ENCODE measurements around the gene TTC39A. TPM values are rescaled to one million over a fixed set of nuclear protein-coding genes. Genes with fewer than 3 reads are reported as not detected.
A peak's percentile ranks its signal among the peaks of the same experiment; 100 is the strongest.
"Not testable (repeated sequence)": the region's sequence is repeated elsewhere in the genome, so short reads cannot be mapped to it uniquely, and the experiment has no call there.

Gene TTC39A
- total RNA-seq, 2 donors from 2014 or later = 80.4 to 114 TPM

DNA sequence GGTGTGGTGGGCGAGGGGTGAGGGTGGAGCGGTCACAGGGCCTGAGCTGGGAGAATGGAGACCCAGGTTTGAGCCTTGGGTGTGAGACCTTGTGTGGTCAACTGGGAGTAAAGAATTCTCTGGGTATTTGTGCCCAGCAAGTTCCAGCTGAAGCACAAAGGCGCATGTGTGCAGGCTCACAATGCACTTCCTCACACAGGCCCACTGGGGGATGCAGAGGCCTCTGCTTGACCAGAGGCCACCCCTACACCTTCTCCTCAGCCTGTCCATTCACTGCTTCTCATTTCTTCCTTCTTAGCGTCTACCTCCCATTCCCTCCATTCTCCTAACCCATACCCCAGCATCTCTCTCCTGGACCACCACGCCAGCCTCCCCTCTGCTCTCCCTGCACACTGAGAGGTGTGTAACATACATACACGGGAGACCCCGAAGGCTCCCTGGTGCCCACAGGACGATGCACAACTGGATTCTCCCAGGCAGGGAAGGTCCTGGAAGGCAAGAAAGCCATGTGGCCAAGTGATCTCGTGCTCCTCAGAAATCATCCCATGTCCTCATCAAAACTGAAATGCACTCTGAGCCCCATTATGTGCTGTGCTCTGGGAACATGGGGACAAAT is 12.3 kb upstream of the TTC39A start:
- ATAC-seq = no peak
- intact Hi-C loops (cut with DNase I, micrococcal nuclease) = no loop called here

DNA sequence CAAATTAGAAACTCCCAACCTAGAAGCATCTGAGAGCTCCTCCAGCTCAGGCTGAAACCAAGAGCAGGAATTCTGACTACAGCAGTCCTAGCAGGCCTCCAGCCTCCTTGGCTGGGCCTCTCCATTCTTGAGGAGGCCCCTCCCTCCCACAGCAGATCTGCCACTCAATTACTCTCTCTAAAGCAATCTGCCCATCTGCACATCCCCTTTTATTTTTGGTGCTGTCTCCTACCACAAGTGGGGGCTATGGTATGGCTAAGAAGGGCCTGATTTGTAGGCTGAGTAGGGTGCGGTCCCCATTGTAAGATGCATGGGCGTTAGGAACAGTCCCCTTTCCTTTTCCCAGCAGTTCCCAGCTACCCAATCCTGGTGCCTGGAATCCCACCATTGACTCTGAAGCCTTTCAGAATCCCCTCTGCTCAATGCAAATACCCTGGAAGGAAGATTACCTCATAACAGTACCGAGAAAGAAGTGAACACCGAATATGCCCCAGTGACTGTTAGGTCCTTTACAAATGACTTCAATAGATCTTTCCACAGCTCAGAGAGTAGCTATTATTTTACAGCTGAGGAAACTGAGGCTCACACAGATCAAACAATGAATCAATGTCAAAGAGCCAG is 11.6 kb upstream of the TTC39A start:
- ATAC-seq (no peak), DNase-seq (no peak)
- intact Hi-C loops (cut with DNase I, micrococcal nuclease) = no loop called here

More for the DNA sequence above, 12.3 kb upstream of the TTC39A start:
- DNase-seq = no peak

DNA sequence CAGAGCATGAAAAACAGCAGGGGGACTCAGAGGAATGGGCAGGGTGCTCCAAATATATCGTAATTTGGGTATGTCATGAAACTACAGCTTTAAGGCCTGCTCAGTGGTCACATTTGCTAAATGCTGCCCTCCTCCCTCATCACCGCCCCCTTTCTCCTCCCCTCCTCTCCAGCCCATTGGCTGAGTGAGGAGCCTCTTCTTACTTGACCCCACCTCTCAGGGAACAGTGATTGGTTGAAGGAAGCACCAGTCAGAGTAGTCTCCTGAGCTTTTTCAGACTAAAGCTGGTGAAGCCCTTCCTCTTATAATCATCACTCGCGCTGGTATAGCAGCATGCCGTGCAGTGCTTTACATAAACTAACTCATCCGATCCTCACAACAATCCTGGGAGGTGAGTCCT is 10.0 kb upstream of the TTC39A start:
- DNase-seq = no peak
- ATAC-seq = no peak
- intact Hi-C loops (cut with DNase I, micrococcal nuclease) = no loop called here

DNA sequence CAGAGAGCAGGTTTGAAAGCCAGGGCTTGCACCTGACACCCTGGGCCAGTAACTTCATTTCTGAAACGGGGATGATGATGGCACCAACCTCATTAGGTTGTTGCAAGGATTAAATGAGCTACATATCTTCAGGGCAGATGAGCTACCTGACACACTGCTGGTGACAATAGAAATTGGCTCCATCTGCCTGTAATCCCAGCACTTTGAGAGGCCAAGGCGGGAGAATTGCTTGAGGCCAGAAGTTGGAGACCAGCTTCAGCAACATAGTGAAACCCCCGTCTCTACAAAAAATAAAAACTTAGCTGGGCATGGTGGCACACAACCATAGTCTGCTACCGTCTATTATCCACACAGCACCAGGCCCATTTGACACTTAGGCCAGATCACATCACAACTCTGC is 6.3 kb upstream of the TTC39A start:
- DNase-seq (no peak), ATAC-seq (no peak)
- intact Hi-C loops (cut with DNase I, micrococcal nuclease) = no loop called here

GRCh38 chr1:51336004-51336403 is 5.6 kb upstream of the TTC39A start:
- ATAC-seq (peak; percentile 58), DNase-seq (no peak)
- intact Hi-C loops (cut with DNase I, micrococcal nuclease) = no loop called here

GRCh38 chr1:51331206-51332100 is 1.1 kb upstream of the TTC39A start:
- ATAC-seq (peak; percentile 56), DNase-seq (peak; percentile 35 to 75)
- intact Hi-C loops (cut with DNase I, micrococcal nuclease) = no loop called here

GRCh38 chr1:51329443-51330325 is 678 bp downstream of the TTC39A start:
- DNase-seq (peak; percentile 81 to 86), ATAC-seq (peak; percentile 84)
- intact Hi-C loops (cut with DNase I, micrococcal nuclease) = no loop called here

DNA sequence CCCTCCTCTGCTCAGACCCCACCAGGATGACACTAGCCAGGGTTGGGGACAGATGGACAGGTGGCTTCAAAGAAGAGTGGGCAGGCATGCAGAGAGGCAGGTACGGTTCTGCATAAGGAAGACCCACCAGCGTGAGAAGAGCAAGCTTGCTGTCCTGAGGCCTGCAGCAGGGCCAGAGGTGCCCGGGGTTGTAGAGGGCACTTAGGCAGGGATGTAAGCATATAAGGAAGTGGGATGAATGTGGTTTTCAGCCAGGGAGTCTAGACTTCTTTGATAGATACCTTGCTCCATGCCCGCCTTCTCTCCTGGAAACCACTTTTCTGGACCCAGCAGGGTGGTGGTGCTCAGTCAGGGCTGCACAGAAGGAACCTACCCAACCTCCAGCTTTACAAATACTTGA is 1.4 kb downstream of the TTC39A start:
- ATAC-seq (peak; percentile 47), DNase-seq (no peak)
- intact Hi-C loops (cut with DNase I, micrococcal nuclease) = no loop called here

DNA sequence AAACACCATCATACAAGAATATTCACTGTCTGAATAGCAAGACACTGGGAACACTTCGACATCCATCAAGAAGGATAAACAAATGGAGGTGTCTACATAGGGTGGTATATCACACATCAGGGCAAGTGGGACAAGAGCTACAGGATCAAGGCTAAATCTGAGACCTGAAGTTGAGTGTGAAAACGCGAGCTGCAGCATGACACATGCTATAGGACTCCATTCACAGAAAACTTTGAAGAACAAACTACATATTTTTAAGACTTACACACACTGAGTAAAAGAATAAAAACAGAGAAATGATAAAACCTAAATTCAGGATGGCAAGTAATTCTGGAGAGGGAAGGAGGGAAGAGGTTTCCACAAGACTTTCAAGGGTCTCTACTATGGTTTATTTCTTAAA is 2.1 kb downstream of the TTC39A start:
- intact Hi-C loops (cut with DNase I, micrococcal nuclease) = no loop called here
- DNase-seq = no peak
- ATAC-seq = no peak

DNA sequence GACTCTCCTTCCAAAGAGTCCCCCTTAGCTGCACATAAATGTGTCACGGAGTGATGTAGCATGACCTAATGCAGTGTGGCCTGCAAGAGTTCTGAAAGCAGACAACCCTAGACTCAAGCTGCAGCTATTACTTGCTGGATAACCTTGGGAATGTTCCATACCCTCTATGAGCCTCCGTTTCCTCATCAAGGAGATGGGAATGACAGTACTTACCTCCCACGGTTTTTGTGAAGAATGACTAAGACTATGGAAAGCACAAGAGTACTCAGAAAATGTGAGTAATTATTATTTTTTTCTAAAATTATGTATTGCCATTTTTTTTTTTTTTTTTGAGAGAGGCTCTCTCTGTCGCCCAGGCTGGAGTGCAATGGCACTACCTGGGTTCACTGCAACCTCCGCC is 3.0 kb downstream of the TTC39A start:
- ATAC-seq (no peak), DNase-seq (no peak)
- intact Hi-C loops (cut with DNase I, micrococcal nuclease) = no loop called here

DNA sequence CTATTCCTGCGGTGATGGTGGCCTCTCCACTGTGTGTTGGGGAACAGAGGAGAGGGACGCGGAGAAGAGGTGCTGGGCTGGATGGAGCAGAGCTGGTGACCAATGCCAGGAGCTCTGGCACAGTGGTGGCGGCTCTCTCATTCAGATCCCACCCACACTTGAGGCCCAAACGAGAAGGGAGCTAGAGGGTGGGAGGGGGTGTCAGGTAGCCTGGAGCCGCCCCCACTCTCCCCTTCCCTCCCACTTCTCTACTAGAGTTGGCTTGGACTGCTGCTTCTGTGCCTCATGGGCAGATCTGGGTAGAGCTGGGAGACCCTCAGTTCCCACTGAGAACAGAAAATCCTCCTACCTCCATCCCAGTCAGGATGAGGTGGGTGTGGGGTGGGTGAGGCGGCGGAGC is 3.5 kb downstream of the TTC39A start:
- intact Hi-C loops (cut with DNase I, micrococcal nuclease) = no loop called here
- no peak for DNase-seq
- ATAC-seq = no peak

- no peak for DNase-seq
- intact Hi-C loops (cut with DNase I, micrococcal nuclease) = no loop called here
- ATAC-seq = no peak
These were observed 4.2 kb downstream of the TTC39A start for GRCh38 chr1:51325878-51326755.

GRCh38 chr1:51325391-51325790 is 5.0 kb downstream of the TTC39A start:
- ATAC-seq (no peak), DNase-seq (no peak)
- intact Hi-C loops (cut with DNase I, micrococcal nuclease) = no loop called here

DNA sequence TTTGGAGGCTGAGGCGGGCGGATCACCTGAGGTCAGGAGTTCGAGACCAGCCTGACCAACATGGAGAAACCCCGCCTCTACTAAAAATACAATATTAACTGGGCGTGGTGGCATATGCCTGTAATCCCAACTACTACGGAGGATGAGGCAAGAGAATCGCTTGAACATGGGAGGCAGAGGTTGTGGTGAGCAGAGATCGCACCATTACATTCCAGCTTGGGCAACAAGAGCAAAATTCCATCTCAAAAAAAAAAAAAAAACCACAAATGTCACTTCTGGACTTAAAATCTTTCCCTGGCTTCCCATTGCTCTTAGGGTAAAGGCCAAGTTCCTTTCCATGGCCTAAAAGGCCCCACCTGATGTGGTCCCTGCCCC is 5.4 kb downstream of the TTC39A start:
- intact Hi-C loops (cut with DNase I, micrococcal nuclease); DNase-seq; ATAC-seq: not testable (repeated sequence)

DNA sequence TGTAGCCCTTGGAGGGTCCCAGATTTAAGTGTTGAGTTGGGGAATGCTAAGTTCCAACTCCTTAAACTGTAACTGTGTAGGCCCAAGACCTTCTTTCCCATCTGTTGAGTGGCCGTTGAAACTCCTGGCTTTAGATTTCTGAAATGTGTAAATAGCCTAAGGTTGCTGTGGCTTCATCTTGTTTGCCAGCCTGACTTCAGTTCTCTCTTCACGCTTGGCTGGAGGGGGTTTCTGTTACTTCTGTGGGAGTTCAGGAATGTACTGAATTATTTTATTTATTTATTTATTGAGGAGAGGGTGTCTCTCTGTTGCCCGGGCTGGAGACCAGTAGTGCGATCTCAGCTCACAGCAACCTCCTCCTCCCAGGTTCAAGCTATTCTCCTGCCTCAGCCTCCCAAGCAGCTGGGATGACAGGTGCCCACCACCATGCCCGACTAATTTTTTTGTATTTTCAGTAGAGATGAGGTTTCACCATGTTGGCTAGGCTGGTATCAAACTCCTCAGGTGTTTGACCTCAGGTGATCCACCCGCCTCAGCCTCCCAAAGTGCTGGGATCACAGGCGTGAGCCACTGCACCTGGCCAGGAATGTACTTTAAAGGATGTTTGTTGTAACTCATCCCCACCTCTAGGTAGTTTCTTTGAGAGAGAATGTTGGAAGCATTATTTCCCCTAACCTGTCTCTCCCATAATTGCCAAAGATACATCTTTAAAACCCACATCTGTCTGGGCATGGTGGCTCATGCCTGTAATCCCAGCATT is 5.9 kb downstream of the TTC39A start:
- no peak for DNase-seq
- intact Hi-C loops (cut with DNase I, micrococcal nuclease) = no loop called here

DNA sequence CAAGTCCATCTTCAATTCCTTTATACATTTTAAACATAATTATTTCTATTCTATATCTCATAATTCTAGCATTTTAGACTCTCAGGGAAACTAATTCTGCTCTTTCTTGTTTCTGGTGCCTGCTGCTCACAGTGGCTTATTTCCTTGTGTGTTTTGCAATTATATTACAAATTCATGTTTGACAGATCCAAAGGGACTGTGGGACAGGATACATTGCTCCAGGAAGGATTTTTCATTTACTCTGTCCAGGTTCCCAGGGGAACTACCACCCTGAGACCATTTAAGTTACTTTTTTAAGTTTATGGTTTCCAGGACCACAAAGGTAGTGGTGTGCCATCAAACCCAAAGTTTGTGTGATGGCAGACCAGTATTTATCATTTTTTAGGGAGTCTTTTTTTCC is 6.6 kb downstream of the TTC39A start:
- ATAC-seq = peak; percentile 16
- intact Hi-C loops (cut with DNase I, micrococcal nuclease) = no loop called here

More for the DNA sequence above, 5.9 kb downstream of the TTC39A start:
- no peak for ATAC-seq

DNA sequence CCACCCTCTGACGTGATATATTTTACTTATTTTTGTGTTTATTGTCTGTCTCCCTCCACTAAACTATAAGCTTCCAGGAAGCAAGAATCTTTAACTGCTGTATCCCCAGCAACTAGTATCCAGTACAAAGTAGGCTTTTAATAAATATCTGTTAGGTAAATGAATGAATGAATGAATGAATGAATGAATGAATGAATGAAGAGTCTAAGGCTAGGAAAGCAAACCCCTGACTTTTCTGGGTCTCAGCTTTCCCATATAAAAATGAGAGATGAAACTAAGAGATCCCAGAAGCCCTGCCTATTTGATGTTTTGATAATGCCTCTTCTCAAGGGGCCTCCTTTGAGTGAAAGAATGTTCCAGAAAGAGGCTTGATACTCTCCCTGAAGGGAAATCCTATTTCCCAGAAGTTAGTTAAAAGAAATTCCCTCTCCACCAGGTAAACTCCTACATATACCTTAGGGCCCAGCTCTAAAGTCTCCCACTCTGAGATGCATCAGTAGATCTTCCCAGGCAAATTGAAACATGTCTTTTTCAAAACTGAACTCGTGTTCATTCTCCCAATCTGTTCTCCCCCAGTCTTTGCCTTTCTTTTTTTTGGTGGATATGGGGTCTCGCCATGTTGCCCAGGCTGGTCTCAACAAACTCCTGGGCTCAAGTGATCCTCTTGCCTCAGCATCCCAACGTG is 7.8 kb downstream of the TTC39A start:
- intact Hi-C loops (cut with DNase I, micrococcal nuclease) = no loop called here
- ATAC-seq = no peak
- no peak for DNase-seq

More for the DNA sequence above, 6.6 kb downstream of the TTC39A start:
- no peak for DNase-seq

All from left colon (tissue), 2 donors.